ENCODE results near the gene TDG. TPM values are rescaled to one million over a fixed set of nuclear protein-coding genes. Genes with fewer than 3 reads are reported as not detected.

TDG gene
- total RNA-seq, 4 donors from 2014 or later: 5.1 to 17.5 (median 9.0) TPM

DNA sequence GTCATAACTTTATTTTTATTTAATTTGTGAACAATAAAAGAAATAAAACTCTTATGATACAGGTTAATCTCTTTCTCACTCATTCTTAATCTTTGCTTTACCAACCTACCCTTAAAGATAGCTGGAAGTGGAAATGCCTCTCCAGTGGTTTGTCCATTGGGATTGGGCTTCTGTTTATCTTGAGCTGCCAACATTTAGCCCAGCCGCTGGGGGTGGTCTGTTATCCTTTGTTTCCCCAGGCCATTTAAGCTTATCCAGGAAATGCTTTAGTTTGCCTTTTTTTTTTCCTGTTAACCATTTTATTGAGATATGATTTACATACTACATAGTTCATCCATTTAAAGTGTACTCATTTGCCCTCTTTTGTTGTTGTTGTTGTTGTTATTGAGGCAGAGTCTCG, 8.2 kb downstream of the TDG start:
- H3K4me1 ChIP-seq: peaks cover 17% of the 10 kb centered on the region in 2 donors
- H3K27ac ChIP-seq: no peak overlapping the region
- H3K27me3 ChIP-seq: no peaks in the 10 kb centered on the region
- DNase-seq (no peak), ATAC-seq (no peak)
- in situ Hi-C loops (cut with MboI; ENCODE audit: low sequenced_read_pairs in 4 of 4) (loop anchor here in 1 of 4 donors (25.0 kb wide), 1 partner anchor 1138 kb away; the partner anchor contains the start of gene WASHC4), intact Hi-C loops (cut with DNase I; ENCODE audit: low total_unique reads) (no loop called here)
- H3K36me3 ChIP-seq: peaks cover 0 to 26% of the 10 kb centered on the region in 2 donors
- no peak for TF ChIP-seq POLR2A (IDR thresholded peaks at IDR 0.05)
- no peak for TF ChIP-seq CTCF (IDR thresholded peaks at IDR 0.05 in 4 of 5, conservative IDR thresholded peaks at IDR 0.05 in 1 of 5)
- H3K4me3 ChIP-seq: no peak overlapping the region
- no peaks in the 10 kb centered on the region for H3K9me3 ChIP-seq

- Histone ChIP-seq H3K27me3 (no peaks in the 10 kb centered on the region), H3K27ac (no peak overlapping the region), H3K9me3 (no peaks in the 10 kb centered on the region), H3K4me3 (no peak overlapping the region), H3K4me1 (peaks cover 8% of the 10 kb centered on the region in 2 donors), H3K36me3 (peaks cover 0 to 35% of the 10 kb centered on the region in 2 donors)
- DNase-seq (no peak), ATAC-seq (no peak)
- in situ Hi-C loops (cut with MboI; ENCODE audit: low sequenced_read_pairs in 4 of 4) (no loop called here), intact Hi-C loops (cut with DNase I; ENCODE audit: low total_unique reads) (no loop called here)
- TF ChIP-seq POLR2A (IDR thresholded peaks at IDR 0.05) (no peak), CTCF (IDR thresholded peaks at IDR 0.05 in 4 of 5, conservative IDR thresholded peaks at IDR 0.05 in 1 of 5) (no peak)
Observed at GRCh38 chr12:103975368-103975767, 9.7 kb downstream of the TDG start.

- no peak for TF ChIP-seq CTCF (IDR thresholded peaks at IDR 0.05 in 4 of 5, conservative IDR thresholded peaks at IDR 0.05 in 1 of 5)
- TF ChIP-seq POLR2A (IDR thresholded peaks at IDR 0.05): no peak
- H3K36me3 ChIP-seq: peaks cover 0 to 61% of the 10 kb centered on the region in 2 donors
- H3K4me1 ChIP-seq: no peaks in the 10 kb centered on the region
- in situ Hi-C loops (cut with MboI; ENCODE audit: low sequenced_read_pairs in 4 of 4): no loop called here
- no peak overlapping the region for H3K4me3 ChIP-seq
- H3K9me3 ChIP-seq: no peaks in the 10 kb centered on the region
- no peak for ATAC-seq
- no peak for DNase-seq
- H3K27ac ChIP-seq: no peak overlapping the region
- intact Hi-C loops (cut with DNase I; ENCODE audit: low total_unique reads): no loop called here
- H3K27me3 ChIP-seq: no peaks in the 10 kb centered on the region
Observed at GRCh38 chr12:103978384-103978982, 12.8 kb downstream of the TDG start.

GRCh38 chr12:103986829-103987228, 21.2 kb downstream of the TDG start:
- intact Hi-C loops (cut with DNase I; ENCODE audit: low total_unique reads): no loop called here

More at GRCh38 chr12:103986829-103987228, 21.2 kb downstream of the TDG start:
- H3K27me3 ChIP-seq: no peaks in the 10 kb centered on the region
- TF ChIP-seq POLR2A (IDR thresholded peaks at IDR 0.05) (no peak), CTCF (IDR thresholded peaks at IDR 0.05 in 4 of 5, conservative IDR thresholded peaks at IDR 0.05 in 1 of 5) (no peak)
- H3K9me3 ChIP-seq: no peaks in the 10 kb centered on the region
- no peak for ATAC-seq
- no peak overlapping the region for H3K4me3 ChIP-seq
- no peak overlapping the region for H3K27ac ChIP-seq
- DNase-seq: no peak
- no peaks in the 10 kb centered on the region for H3K4me1 ChIP-seq
- peaks cover 0 to 64% of the 10 kb centered on the region in 2 donors for H3K36me3 ChIP-seq
- in situ Hi-C loops (cut with MboI; ENCODE audit: low sequenced_read_pairs in 4 of 4): no loop called here

Data from gastrocnemius medialis (tissue), 4 donors.